Brain microvascular endothelial cell (primary cell): ENCODE data around the gene ITGA4.
A peak's percentile ranks its signal among the peaks of the same experiment; 100 is the strongest.

Source experiments
- DNase-seq: peaks from one replicate; pipeline ENCODE4 v3.0.0-alpha.2; 2020
- H3K27ac ChIP-seq: fragments of 250-450 bp; sonication (Bioruptor Pico); 2 replicates; pipeline ENCODE4 v1.5.1; 2020; ENCODE audit warnings: mild to moderate bottlenecking, moderate library complexity
- H3K27me3 ChIP-seq: fragments of 250-450 bp; sonication (Bioruptor Pico); replicated peaks from 2 replicates; pipeline ENCODE4 v1.5.1; 2020; ENCODE audit warnings: mild to moderate bottlenecking
- H3K36me3 ChIP-seq: fragments of 250-450 bp; sonication (Bioruptor Pico); replicated peaks from 2 replicates; pipeline ENCODE4 v1.5.1; 2020; ENCODE audit warnings: mild to moderate bottlenecking
- H3K4me3 ChIP-seq: 2 replicates; pipeline ENCODE4 v1.5.1; 2011; ENCODE audit warnings: low read depth, mild to moderate bottlenecking, control low read depth, low read length, moderate library complexity
- in situ Hi-C: cut with HindIII; loops from 2 replicates; pipeline ENCODE4 v1.10.0; 2017; ENCODE audit warnings: low sequenced_read_pairs, low pct_ligation_motif_present
- TF ChIP-seq, protein P1 (sequence below): IDR thresholded peaks from 2 replicates; pipeline ENCODE4 v1.5.1; 2011; ENCODE audit warnings: low read depth, mild to moderate bottlenecking, moderate library complexity, low read length, control low read depth, inconsistent platforms; ENCODE audit errors: missing control alignments

ITGA4 gene

GRCh38 chr2:181421131-181421458 is 36.1 kb upstream of the ITGA4 start:
- in situ Hi-C loops = no loop called here
- no peaks in the 10 kb centered on the region for H3K36me3 ChIP-seq
- H3K27ac ChIP-seq = no peak overlapping the region
- TF ChIP-seq, protein P1, sequence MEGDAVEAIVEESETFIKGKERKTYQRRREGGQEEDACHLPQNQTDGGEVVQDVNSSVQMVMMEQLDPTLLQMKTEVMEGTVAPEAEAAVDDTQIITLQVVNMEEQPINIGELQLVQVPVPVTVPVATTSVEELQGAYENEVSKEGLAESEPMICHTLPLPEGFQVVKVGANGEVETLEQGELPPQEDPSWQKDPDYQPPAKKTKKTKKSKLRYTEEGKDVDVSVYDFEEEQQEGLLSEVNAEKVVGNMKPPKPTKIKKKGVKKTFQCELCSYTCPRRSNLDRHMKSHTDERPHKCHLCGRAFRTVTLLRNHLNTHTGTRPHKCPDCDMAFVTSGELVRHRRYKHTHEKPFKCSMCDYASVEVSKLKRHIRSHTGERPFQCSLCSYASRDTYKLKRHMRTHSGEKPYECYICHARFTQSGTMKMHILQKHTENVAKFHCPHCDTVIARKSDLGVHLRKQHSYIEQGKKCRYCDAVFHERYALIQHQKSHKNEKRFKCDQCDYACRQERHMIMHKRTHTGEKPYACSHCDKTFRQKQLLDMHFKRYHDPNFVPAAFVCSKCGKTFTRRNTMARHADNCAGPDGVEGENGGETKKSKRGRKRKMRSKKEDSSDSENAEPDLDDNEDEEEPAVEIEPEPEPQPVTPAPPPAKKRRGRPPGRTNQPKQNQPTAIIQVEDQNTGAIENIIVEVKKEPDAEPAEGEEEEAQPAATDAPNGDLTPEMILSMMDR = no peak
- H3K4me3 ChIP-seq = no peak overlapping the region
- H3K27me3 ChIP-seq = no peaks in the 10 kb centered on the region
- DNase-seq = no peak

- Histone ChIP-seq H3K4me3 (no peak overlapping the region), H3K27me3 (no peaks in the 10 kb centered on the region), H3K36me3 (no peaks in the 10 kb centered on the region), H3K27ac (no peak overlapping the region)
- in situ Hi-C loops = no loop called here
- DNase-seq = no peak
- TF ChIP-seq, protein P1 = no peak
Observed at GRCh38 chr2:181421464-181421863, 35.7 kb upstream of the ITGA4 start.

DNA sequence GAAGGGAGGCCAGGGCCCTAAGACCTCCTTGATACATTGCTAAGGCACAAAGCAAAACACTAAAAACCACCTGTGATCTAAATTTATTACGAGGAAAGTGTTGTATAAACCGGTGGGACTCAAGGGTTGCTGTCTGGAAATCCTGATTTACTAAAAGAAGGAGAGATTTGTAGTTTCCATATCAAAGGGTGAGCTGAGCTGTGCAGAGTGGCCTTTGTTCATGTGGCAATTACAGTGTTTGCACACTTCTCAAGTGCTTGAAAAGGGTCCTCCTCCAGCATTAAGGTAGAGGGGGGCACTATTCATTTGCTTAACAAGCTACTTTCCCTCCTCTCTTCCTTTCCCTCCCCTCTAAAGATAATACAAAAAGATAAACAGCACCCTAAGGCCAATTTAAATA is 30.5 kb upstream of the ITGA4 start:
- no peaks in the 10 kb centered on the region for H3K36me3 ChIP-seq
- TF ChIP-seq, protein P1 = no peak
- no peak overlapping the region for H3K4me3 ChIP-seq
- no peak for DNase-seq
- no peak overlapping the region for H3K27ac ChIP-seq
- H3K27me3 ChIP-seq = no peaks in the 10 kb centered on the region
- in situ Hi-C loops = no loop called here

DNA sequence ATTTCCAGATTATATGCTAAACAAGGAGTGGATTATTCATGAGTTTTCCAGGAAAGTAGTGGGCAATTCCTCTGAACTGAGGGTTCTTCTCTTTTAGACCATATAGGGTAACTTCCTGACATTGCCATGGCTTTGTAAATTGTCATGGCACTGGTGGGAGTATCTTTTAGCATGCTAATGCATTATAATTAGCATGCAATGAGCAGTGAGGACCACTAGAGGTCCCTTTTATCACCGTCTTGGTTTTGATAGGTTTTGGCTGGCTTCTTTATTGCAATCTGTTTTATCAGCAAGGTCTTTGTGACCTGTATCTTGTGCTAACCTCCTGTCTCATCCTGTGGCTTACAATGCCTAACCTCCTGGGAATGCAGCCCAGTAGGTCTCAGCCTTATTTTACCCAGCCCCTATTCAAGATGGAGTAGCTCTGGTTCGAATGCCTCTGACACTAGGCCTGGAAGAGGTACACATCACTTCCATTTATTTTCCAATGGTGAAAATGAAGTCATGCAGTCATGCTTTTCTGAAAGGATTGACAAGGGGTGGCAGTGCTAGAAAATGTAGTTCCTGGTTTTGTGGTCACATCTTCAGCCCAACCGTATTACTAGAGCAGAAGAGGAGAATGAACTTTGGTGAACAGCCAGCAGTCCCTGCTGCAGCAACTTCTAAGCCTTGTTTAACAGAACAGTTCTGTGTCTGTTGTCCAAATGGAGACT is 26.6 kb upstream of the ITGA4 start:
- TF ChIP-seq, protein P1 = peak; percentile 44
- no peaks in the 10 kb centered on the region for H3K36me3 ChIP-seq
- in situ Hi-C loops = no loop called here
- no peak overlapping the region for H3K27ac ChIP-seq
- DNase-seq = no peak
- H3K27me3 ChIP-seq = no peaks in the 10 kb centered on the region
- H3K4me3 ChIP-seq = no peak overlapping the region

GRCh38 chr2:181431674-181432073 is 25.5 kb upstream of the ITGA4 start:
- TF ChIP-seq, protein P1 = no peak
- no peaks in the 10 kb centered on the region for H3K36me3 ChIP-seq
- no peaks in the 10 kb centered on the region for H3K27me3 ChIP-seq
- in situ Hi-C loops = no loop called here
- no peak overlapping the region for H3K4me3 ChIP-seq
- no peak overlapping the region for H3K27ac ChIP-seq
- no peak for DNase-seq

DNA sequence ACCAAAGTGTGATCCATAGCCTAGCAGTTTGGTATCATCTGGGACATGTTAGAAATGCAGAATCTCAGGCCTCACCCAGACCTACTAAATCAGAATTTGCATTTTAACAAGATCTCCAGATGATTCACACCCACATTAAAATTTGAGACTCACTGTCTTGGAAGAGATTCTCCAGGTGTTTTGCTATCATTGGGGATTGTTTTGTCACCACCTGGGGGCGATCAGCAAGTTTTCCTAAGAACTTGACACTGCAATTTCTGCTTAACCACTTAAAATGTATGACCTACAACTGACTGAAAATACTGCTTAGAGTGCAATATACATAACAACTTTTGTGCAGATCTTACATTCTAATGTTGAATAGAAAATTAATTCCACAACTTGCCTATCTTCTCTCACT is 18.9 kb upstream of the ITGA4 start:
- Histone ChIP-seq H3K27ac (no peak overlapping the region), H3K36me3 (no peaks in the 10 kb centered on the region), H3K4me3 (no peak overlapping the region), H3K27me3 (no peaks in the 10 kb centered on the region)
- TF ChIP-seq, protein P1 = peak; percentile 40
- in situ Hi-C loops = no loop called here
- DNase-seq = no peak
